ENCODE measurements around the gene SAFB.

Gene SAFB

GRCh38 chr19:5703819-5704818, 81.2 kb downstream of the SAFB start:
- DNase-seq, result no peak

GRCh38 chr19:5705552-5705951, 82.7 kb downstream of the SAFB start:
- DNase-seq, result no peak

- DNase-seq, result no peak
These were observed 84.1 kb downstream of the SAFB start for GRCh38 chr19:5706876-5707573.

- DNase-seq, result no peak
These were observed 85.0 kb downstream of the SAFB start for GRCh38 chr19:5707576-5708575.

GRCh38 chr19:5711025-5711424, 88.1 kb downstream of the SAFB start:
- DNase-seq, result no peak

GRCh38 chr19:5711713-5712161, 88.9 kb downstream of the SAFB start:
- no peak for DNase-seq

- no peak for DNase-seq
These were observed 90.3 kb downstream of the SAFB start for GRCh38 chr19:5713228-5713627.

- no peak for DNase-seq
These were observed 91.9 kb downstream of the SAFB start for GRCh38 chr19:5714816-5715215.

- DNase-seq, result no peak
These were observed 94.5 kb downstream of the SAFB start for GRCh38 chr19:5717215-5717935.
